Hepatocyte (in vitro differentiated cells): Measurements from ENCODE around the gene IGF2BP1. TPM values are rescaled to one million over a fixed set of nuclear protein-coding genes. Genes with fewer than 3 reads are reported as not detected.
A peak's percentile ranks its signal among the peaks of the same experiment; 100 is the strongest.
"Not testable (repeated sequence)": the region's sequence is repeated elsewhere in the genome, so short reads cannot be mapped to it uniquely, and the experiment has no call there.

ENCODE experiments used
- DNase-seq: peaks from one replicate; pipeline ENCODE4 v3.0.0-alpha.2; 2016; ENCODE audit warnings: low spot score
- H2AFZ ChIP-seq: fragments of 200-600 bp; sonication (generic); 2 replicates; pipeline ENCODE4 v1.6.0; 2016; ENCODE audit warnings: antibody characterized with exemption, mild to moderate bottlenecking
- H3K27ac ChIP-seq: fragments of 200-600 bp; sonication (generic); 2 replicates; pipeline ENCODE4 v1.5.1; 2016; ENCODE audit warnings: mild to moderate bottlenecking
- H3K27me3 ChIP-seq: fragments of 200-600 bp; sonication (generic); 2 replicates; pipeline ENCODE4 v1.6.1; 2016
- H3K36me3 ChIP-seq: fragments of 200-600 bp; sonication (generic); replicated peaks from 2 replicates; pipeline ENCODE4 v1.5.1; 2016; ENCODE audit warnings: low read depth; ENCODE audit not compliant: insufficient read depth
- H3K4me1 ChIP-seq: fragments of 200-600 bp; sonication (generic); 2 replicates; pipeline ENCODE4 v1.5.1; 2016; ENCODE audit warnings: mild to moderate bottlenecking, moderate library complexity; ENCODE audit not compliant: insufficient read depth
- H3K4me2 ChIP-seq: fragments of 200-600 bp; sonication (generic); 2 replicates; pipeline ENCODE4 v1.6.0; 2016
- H3K4me3 ChIP-seq: fragments of 200-600 bp; sonication (generic); 2 replicates; pipeline ENCODE4 v1.5.1; 2016; ENCODE audit warnings: mild to moderate bottlenecking
- H3K79me2 ChIP-seq: fragments of 200-600 bp; sonication (generic); 2 replicates; pipeline ENCODE4 v1.6.0; 2017; ENCODE audit warnings: mild to moderate bottlenecking
- H3K9me2 ChIP-seq: fragments of 200-600 bp; sonication (generic); replicated peaks from 2 replicates; pipeline ENCODE4 v1.6.0; 2017; ENCODE audit warnings: mild to moderate bottlenecking; ENCODE audit not compliant: insufficient read depth
- H3K9me3 ChIP-seq: fragments of 200-600 bp; sonication (generic); 2 replicates; pipeline ENCODE4 v1.5.1; 2016; ENCODE audit warnings: low read depth, mild to moderate bottlenecking
- H4K20me1 ChIP-seq: fragments of 200-600 bp; sonication (generic); 2 replicates; pipeline ENCODE4 v1.6.0; 2016; ENCODE audit warnings: mild to moderate bottlenecking; ENCODE audit not compliant: insufficient read depth, poor library complexity, severe bottlenecking
- EZH2 ChIP-seq: fragments of 200-600 bp; sonication (generic); IDR thresholded peaks from 2 replicates; pipeline ENCODE4 v1.6.1; 2016; ENCODE audit warnings: antibody characterized with exemption, mild to moderate bottlenecking, borderline replicate concordance
- EZH2phosphoT487 ChIP-seq: fragments of 200-600 bp; sonication (generic); IDR thresholded peaks from one replicate; pipeline ENCODE4 v1.6.1; 2018; ENCODE audit warnings: antibody characterized with exemption, mild to moderate bottlenecking, low read depth, moderate library complexity; ENCODE audit not compliant: unreplicated experiment, severe bottlenecking
- WGBS: methylation state at CpG from one replicate; pipeline ENCODE4 v1.1.6; 2016; ENCODE audit warnings: low lambda C conversion rate; ENCODE audit errors: missing lambda C conversion rate; 5-methylcytosine and 5-hydroxymethylcytosine counted together
- polyA plus RNA-seq: library from polyadenylated mRNA; unstranded; fragments of >200 nt; fragmentation: Nextera tagmentation; extraction: Ambion mirVana; gene quantifications from 2 replicates; pipeline ENCODE4 v1.2.1, GENCODE V29; 2016
- total RNA-seq: library from RNA; depleted of rRNA; stranded (reverse); fragments of >200 nt; gene quantifications from 2 replicates; pipeline ENCODE4 v1.2.3, GENCODE V29; 2014
- TF ChIP-seq, protein P1 (sequence below): fragments of 200-600 bp; sonication (generic); IDR thresholded peaks from 2 replicates; pipeline ENCODE4 v1.5.1; 2016; ENCODE audit warnings: antibody characterized with exemption, mild to moderate bottlenecking; ENCODE audit not compliant: poor library complexity

Gene IGF2BP1
- total and polyA plus RNA-seq, 2 experiments from 2014 or later: 40.7 to 50.0 TPM

DNA sequence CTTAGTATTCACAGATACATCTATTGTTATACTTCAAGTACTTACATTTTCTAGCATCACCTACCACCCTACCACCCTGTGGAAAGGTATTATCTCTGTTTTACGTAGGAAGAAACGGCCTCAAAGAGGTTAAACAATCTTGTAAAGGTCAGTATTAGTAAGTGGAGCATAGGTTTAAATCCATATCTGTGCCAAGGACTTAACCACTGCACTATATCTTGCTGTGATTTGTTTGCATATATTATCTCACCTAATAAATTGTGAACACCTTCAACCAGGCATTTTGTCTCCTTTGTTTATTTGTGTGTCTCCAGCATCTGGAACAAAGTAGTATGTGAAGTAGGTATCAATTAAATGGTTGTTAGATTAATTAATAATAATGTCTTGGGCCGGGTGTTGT, 27.3 kb downstream of the IGF2BP1 start:
- H3K4me2 ChIP-seq: no peak overlapping the region
- H4K20me1 ChIP-seq: peaks cover 13% of the 10 kb centered on the region
- DNase-seq: no peak
- H3K4me1 ChIP-seq: peaks cover 41% of the 10 kb centered on the region
- no peaks in the 10 kb centered on the region for H3K27me3 ChIP-seq
- 49% methylated on average over 3 of the region's 3 CpGs for WGBS
- H2AFZ ChIP-seq: no peak overlapping the region
- H3K27ac ChIP-seq: no peak overlapping the region
- no peak overlapping the region for H3K4me3 ChIP-seq
- no peaks in the 10 kb centered on the region for H3K9me3 ChIP-seq
- H3K9me2 ChIP-seq: no peaks in the 10 kb centered on the region
- no peaks in the 10 kb centered on the region for H3K36me3 ChIP-seq
- TF ChIP-seq, protein P1, sequence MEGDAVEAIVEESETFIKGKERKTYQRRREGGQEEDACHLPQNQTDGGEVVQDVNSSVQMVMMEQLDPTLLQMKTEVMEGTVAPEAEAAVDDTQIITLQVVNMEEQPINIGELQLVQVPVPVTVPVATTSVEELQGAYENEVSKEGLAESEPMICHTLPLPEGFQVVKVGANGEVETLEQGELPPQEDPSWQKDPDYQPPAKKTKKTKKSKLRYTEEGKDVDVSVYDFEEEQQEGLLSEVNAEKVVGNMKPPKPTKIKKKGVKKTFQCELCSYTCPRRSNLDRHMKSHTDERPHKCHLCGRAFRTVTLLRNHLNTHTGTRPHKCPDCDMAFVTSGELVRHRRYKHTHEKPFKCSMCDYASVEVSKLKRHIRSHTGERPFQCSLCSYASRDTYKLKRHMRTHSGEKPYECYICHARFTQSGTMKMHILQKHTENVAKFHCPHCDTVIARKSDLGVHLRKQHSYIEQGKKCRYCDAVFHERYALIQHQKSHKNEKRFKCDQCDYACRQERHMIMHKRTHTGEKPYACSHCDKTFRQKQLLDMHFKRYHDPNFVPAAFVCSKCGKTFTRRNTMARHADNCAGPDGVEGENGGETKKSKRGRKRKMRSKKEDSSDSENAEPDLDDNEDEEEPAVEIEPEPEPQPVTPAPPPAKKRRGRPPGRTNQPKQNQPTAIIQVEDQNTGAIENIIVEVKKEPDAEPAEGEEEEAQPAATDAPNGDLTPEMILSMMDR: no peak
- TF ChIP-seq EZH2 (no peak), EZH2phosphoT487 (no peak)
- peaks cover 86% of the 10 kb centered on the region for H3K79me2 ChIP-seq

DNA sequence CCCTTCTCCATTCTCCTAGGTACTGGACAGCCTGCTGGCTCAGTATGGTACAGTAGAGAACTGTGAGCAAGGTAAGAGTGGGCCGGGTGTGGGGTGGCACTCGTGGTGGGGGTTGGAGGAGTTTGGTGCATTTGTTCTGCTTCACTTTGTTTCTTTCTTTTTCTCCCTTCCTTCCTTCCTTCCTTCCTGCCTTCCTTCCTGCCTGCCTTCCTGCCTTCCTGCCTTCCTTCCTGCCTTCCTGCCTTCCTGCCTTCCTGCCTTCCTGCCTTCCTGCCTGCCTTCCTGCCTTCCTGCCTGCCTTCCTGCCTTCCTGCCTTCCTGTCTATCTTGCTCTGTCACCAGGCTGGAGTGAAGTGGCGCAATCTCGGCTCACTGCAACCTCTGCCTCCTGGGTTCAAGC, 29.3 kb downstream of the IGF2BP1 start:
- not testable (repeated sequence) for H3K4me2 ChIP-seq, H3K36me3 ChIP-seq, DNase-seq, H3K27me3 ChIP-seq, H3K4me3 ChIP-seq, H3K9me3 ChIP-seq, H2AFZ ChIP-seq, H3K9me2 ChIP-seq
- 71% methylated on average over 4 of the region's 4 CpGs for WGBS
- H3K27ac ChIP-seq: peak overlapping the region; percentile 46
- peaks cover 25% of the 10 kb centered on the region for H3K4me1 ChIP-seq
- H3K79me2 ChIP-seq: peaks cover 86% of the 10 kb centered on the region
- peaks cover 13% of the 10 kb centered on the region for H4K20me1 ChIP-seq

DNA sequence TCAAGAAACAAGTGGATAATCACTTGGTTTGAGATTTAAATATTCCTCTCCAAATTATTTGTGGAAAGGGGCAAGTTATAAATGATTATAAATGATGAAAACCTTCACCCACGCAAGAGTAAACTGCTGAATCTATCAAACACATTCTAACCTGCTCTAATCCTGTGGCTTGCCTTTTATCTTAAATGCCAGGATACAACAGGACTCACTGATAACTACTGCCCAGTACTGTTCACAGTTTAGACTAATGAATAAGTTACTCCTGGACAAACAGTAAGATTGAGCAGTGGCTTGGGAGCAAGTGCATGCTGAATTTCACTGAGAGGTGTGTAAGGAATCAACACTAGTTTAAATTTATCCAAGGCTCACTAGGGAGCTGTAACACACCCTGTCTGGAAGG, 31.1 kb downstream of the IGF2BP1 start:
- H3K27me3 ChIP-seq: no peaks in the 10 kb centered on the region
- H3K4me2 ChIP-seq: no peak overlapping the region
- H3K27ac ChIP-seq: peak overlapping the region; percentile 45
- 80% methylated on average over 1 of the region's 1 CpG for WGBS
- no peaks in the 10 kb centered on the region for H3K36me3 ChIP-seq
- peaks cover 7% of the 10 kb centered on the region for H3K4me1 ChIP-seq
- peaks cover 9% of the 10 kb centered on the region for H4K20me1 ChIP-seq
- H3K4me3 ChIP-seq: no peak overlapping the region
- no peaks in the 10 kb centered on the region for H3K9me3 ChIP-seq
- H3K9me2 ChIP-seq: no peaks in the 10 kb centered on the region
- peaks cover 76% of the 10 kb centered on the region for H3K79me2 ChIP-seq
- no peak for DNase-seq
- no peak overlapping the region for H2AFZ ChIP-seq
- TF ChIP-seq, protein P1: no peak
- TF ChIP-seq EZH2phosphoT487: no peak
- TF ChIP-seq EZH2: no peak

DNA sequence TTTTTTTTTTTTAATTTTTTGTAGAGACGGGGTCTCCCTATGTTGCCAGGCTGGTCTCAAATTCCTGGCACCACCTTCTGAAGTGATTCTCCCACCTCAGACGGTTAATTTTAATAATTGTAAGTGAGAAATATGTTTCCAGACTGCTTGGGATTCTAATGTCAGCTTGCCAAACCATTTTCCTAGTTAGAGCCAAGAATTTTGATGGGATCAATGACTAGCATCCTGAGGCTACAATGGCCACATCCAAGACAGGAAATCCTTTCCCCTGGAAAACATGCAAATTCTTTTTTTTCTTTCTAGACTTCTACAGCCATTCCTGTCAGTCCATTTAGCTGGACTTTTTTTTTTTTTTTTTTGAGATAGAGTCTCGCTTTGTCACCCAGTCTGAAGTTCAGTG, 32.6 kb downstream of the IGF2BP1 start:
- Histone ChIP-seq H3K27ac (no peak overlapping the region), H3K4me1 (peaks cover 4% of the 10 kb centered on the region), H3K79me2 (peaks cover 75% of the 10 kb centered on the region), H3K4me2 (no peak overlapping the region), H3K4me3 (no peak overlapping the region), H3K36me3 (no peaks in the 10 kb centered on the region), H3K27me3 (no peaks in the 10 kb centered on the region), H3K9me2 (no peaks in the 10 kb centered on the region), H4K20me1 (peaks cover 1% of the 10 kb centered on the region), H2AFZ (no peak overlapping the region), H3K9me3 (no peaks in the 10 kb centered on the region)
- TF ChIP-seq EZH2 (no peak), EZH2phosphoT487 (no peak)
- TF ChIP-seq, protein P1: no peak
- no peak for DNase-seq
- 97% methylated on average over 3 of the region's 3 CpGs for WGBS
